ENCODE measurements around the gene DPP7.

DNA sequence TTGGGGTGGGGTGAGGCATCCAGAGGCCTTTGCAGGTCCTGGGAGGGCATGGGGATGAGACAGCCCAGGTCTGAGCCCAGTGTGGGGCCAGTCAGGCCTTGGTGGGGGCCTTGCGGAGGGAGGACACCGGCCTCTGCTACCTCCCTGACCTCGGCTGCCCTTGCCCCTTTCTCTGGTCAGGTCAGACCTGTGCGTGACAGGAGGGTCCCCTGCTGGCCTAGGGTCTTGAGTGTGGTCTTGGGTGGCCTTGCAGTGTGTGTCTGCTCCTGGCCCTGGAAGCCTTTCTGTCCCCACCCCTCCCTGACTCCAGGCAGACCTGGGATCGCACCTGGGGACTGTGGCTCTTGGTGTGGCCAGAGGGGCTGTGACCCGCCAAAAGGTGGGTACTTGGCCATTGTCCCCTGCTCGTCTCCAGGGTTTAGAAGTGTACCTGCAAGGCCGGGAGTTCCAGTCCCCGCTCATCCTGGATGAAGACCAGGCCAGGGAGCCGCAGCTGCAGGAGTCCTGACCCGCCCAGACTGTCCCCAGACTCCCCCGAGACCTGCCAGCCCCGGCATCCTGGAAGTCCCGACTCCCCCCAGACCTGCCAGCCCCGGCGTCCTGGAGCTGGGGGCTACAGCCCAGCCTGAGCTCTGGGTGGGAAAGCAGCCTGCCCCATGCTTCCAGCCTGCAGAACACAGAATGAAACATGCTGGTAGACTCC lies 32.2 kb downstream of the DPP7 start:
- TF ChIP-seq GATA3 (IDR thresholded peaks at IDR 0.05; ENCODE audit: low read depth, low read length) (no peak), GATA2 (IDR thresholded peaks at IDR 0.05; ENCODE audit: low read depth, low read length) (no peak)
